CD4-positive, alpha-beta T cell treated with Interleukin-17A for 4 hours (primary cell): ENCODE data around the gene NAA10.

ENCODE experiments used
- DNase-seq: peaks from one replicate; pipeline ENCODE4 v3.0.0-alpha.2; 2020; ENCODE audit warnings: mixed read lengths

The NAA10 gene

GRCh38 chrX:153883163-153883843 lies 51.5 kb downstream of the NAA10 start:
- DNase-seq, result no peak

- no peak for DNase-seq
Observed at GRCh38 chrX:153882557-153882956, 52.3 kb downstream of the NAA10 start.

- no peak for DNase-seq
Observed at GRCh38 chrX:153882086-153882498, 52.7 kb downstream of the NAA10 start.

GRCh38 chrX:153881281-153881680 lies 53.6 kb downstream of the NAA10 start:
- DNase-seq, result no peak

GRCh38 chrX:153880440-153880815 lies 54.4 kb downstream of the NAA10 start:
- no peak for DNase-seq

GRCh38 chrX:153879741-153880439 lies 54.9 kb downstream of the NAA10 start:
- no peak for DNase-seq
